ENCODE data around the gene HBE1. TPM values are rescaled to one million over a fixed set of nuclear protein-coding genes. Genes with fewer than 3 reads are reported as not detected.

HBE1 gene
- total and polyA plus RNA-seq, 2 of the 8 experiments (the other 6 are each of a cell fraction or from before 2014, with no cell fraction given) = 0.39 TPM; not detected in 1

GRCh38 chr11:5229796-5230195, 39.9 kb downstream of the HBE1 start:
- Histone ChIP-seq H3K79me1 (ENCODE audit: low read depth, low read length) (no peaks in the 10 kb centered on the region), H3K23ac (ENCODE audit: insufficient read length) (no peak overlapping the region), H2AFZ (ENCODE audit: low read length) (no peak overlapping the region), H2BK5ac (ENCODE audit: low read depth, low read length) (no peak overlapping the region), H3K18ac (ENCODE audit: extremely low read depth, low read length) (no peak overlapping the region), H4K91ac (replicated peaks; ENCODE audit: insufficient read length, low read length) (no peak overlapping the region), H2BK20ac (ENCODE audit: low read length) (no peak overlapping the region), H2BK15ac (ENCODE audit: low read length) (no peak overlapping the region), H3K4me3 (ENCODE audit: extremely low read depth in 1 of 4, insufficient read depth in 2 of 4, low read depth in 3 of 4, low read length in 4 of 4) (no peak overlapping the region), H3K23me2 (ENCODE audit: low read depth, low read length) (no peaks in the 10 kb centered on the region; the same call in 1 of the 2 replicates), H4K8ac (ENCODE audit: extremely low read depth, insufficient read depth, low read length) (no peak overlapping the region), H3K27ac (ENCODE audit: low read depth, low read length) (no peak overlapping the region), H3K4me2 (ENCODE audit: insufficient read depth in 1 of 2, low read depth in 2 of 2, low read length in 2 of 2) (no peak overlapping the region), H3K79me2 (ENCODE audit: control insufficient read depth in 1 of 2, insufficient read depth in 2 of 2, low read length in 2 of 2) (no peaks in the 10 kb centered on the region), H2BK12ac (ENCODE audit: low read depth, low read length) (no peak overlapping the region), H3K14ac (ENCODE audit: insufficient read length) (no peak overlapping the region), H4K20me1 (replicated peaks in 1 of 2; ENCODE audit: control insufficient read depth in 1 of 2, insufficient read depth in 2 of 2, low read length in 2 of 2) (no peaks in the 10 kb centered on the region), H3K27me3 (replicated peaks in 1 of 4; ENCODE audit: control insufficient read depth in 3 of 4, extremely low read depth in 1 of 4, insufficient read depth in 3 of 4, low read length in 3 of 4) (no peaks in the 10 kb centered on the region), H3K36me3 (ENCODE audit: control insufficient read depth in 2 of 4, insufficient read depth in 4 of 4, low read length in 3 of 4) (no peaks in the 10 kb centered on the region), H3K9me3 (ENCODE audit: insufficient read depth in 2 of 2, low read depth in 1 of 2, low read length in 1 of 2) (no peaks in the 10 kb centered on the region), H2BK120ac (replicated peaks; ENCODE audit: low read depth, low read length) (no peak overlapping the region), H3K56ac (replicated peaks; ENCODE audit: insufficient read length, low read depth, low read length) (no peak overlapping the region), H3K9ac (replicated peaks in 1 of 4; ENCODE audit: extremely low read depth in 1 of 4, low read depth in 3 of 4, low read length in 3 of 4) (no peak overlapping the region), H2AK5ac (ENCODE audit: low read depth, low read length) (no peak overlapping the region), H4K5ac (ENCODE audit: insufficient read length, low read depth, low read length) (no peak overlapping the region), H3K4ac (replicated peaks; ENCODE audit: insufficient read length, low read depth, low read length) (no peak overlapping the region), H3K4me1 (replicated peaks in 1 of 4; ENCODE audit: control insufficient read depth in 3 of 4, insufficient read depth in 4 of 4, low read length in 3 of 4) (no peaks in the 10 kb centered on the region)
- WGBS, 2 experiments (ENCODE audit: extremely low coverage in 1 of 2, insufficient coverage in 1 of 2, insufficient read length in 1 of 2, insufficient replicate concordance in 2 of 2, low coverage in 1 of 2, low lambda C conversion rate in 2 of 2, missing lambda C conversion rate in 1 of 2) = 96% methylated on average over 2 of the region's 2 CpGs; no CpG with 5 or more reads in 1 of the 2 experiments
- ChIA-PET POLR2A (ENCODE audit: partially characterized antibody) (no interaction called here), CTCF (ENCODE audit: partially characterized antibody) (interaction anchor here (0.8 to 1.7 kb wide), 2 partner anchors 10 to 61 kb away, joined by 3 to 4 read pairs; no protein-coding TSS in a partner anchor)
- TF ChIP-seq MAFK (IDR thresholded peaks at IDR 0.05; ENCODE audit: low read depth, low read length) = no peak
- TF ChIP-seq HDAC6 (IDR thresholded peaks at IDR 0.05; ENCODE audit: low read depth, low read length) = no peak
- TF ChIP-seq ATF3 (IDR thresholded peaks at IDR 0.05; ENCODE audit: insufficient read depth, low read depth, low read length) = no peak
- no peak for TF ChIP-seq E2F6 (IDR thresholded peaks at IDR 0.05)
- TF ChIP-seq POLR2AphosphoS5 (IDR thresholded peaks at IDR 0.05; ENCODE audit: low read depth, low read length) = no peak
- TF ChIP-seq TEAD4 (IDR thresholded peaks at IDR 0.05; ENCODE audit: low read depth, low read length) = no peak
- no peak for TF ChIP-seq ATF2 (IDR thresholded peaks at IDR 0.05; ENCODE audit: low read length)
- TF ChIP-seq CBX8 (IDR thresholded peaks at IDR 0.05; ENCODE audit: borderline replicate concordance, low read depth, low read length) = no peak
- DNase-seq (ENCODE audit: low read depth in 1 of 2, low spot score in 2 of 2) (no peak), FAIRE-seq (no peak)

Data from H1 (cell line).